CD4-positive, alpha-beta T cell treated with Interferon gamma for 1 hour (primary cell): ENCODE results near the gene SRGAP2B.
"Not testable (repeated sequence)": the region's sequence is repeated elsewhere in the genome, so short reads cannot be mapped to it uniquely, and the experiment has no call there.

Source experiments
- DNase-seq: peaks from one replicate; pipeline ENCODE4 v3.0.0-alpha.2; 2020

The SRGAP2B gene

GRCh38 chr1:145082483-145083255 is 12.5 kb downstream of the SRGAP2B start:
- DNase-seq, result not testable (repeated sequence)

- not testable (repeated sequence) for DNase-seq
These were observed 14.9 kb downstream of the SRGAP2B start for GRCh38 chr1:145080193-145080592.

- peak; percentile 5 for DNase-seq
These were observed 15.4 kb downstream of the SRGAP2B start for GRCh38 chr1:145079737-145080136.

- DNase-seq, result not testable (repeated sequence)
These were observed 16.2 kb downstream of the SRGAP2B start for GRCh38 chr1:145078787-145079370.

GRCh38 chr1:145077872-145078786 is 17.0 kb downstream of the SRGAP2B start:
- DNase-seq, result not testable (repeated sequence)

GRCh38 chr1:145076877-145077276 is 18.3 kb downstream of the SRGAP2B start:
- DNase-seq, result not testable (repeated sequence)

GRCh38 chr1:145074021-145074559 is 21.0 kb downstream of the SRGAP2B start:
- not testable (repeated sequence) for DNase-seq

GRCh38 chr1:145071569-145071968 is 23.6 kb downstream of the SRGAP2B start:
- not testable (repeated sequence) for DNase-seq

- not testable (repeated sequence) for DNase-seq
These were observed 28.6 kb downstream of the SRGAP2B start for GRCh38 chr1:145066486-145066885.

GRCh38 chr1:145065194-145065826 is 29.8 kb downstream of the SRGAP2B start:
- DNase-seq, result not testable (repeated sequence)

- DNase-seq, result not testable (repeated sequence)
These were observed 31.0 kb downstream of the SRGAP2B start for GRCh38 chr1:145063941-145064648.

- not testable (repeated sequence) for DNase-seq
These were observed 31.8 kb downstream of the SRGAP2B start for GRCh38 chr1:145063285-145063684.

GRCh38 chr1:145058184-145058583 is 36.9 kb downstream of the SRGAP2B start:
- peak; percentile 1 for DNase-seq

GRCh38 chr1:145055217-145055760 is 39.8 kb downstream of the SRGAP2B start:
- not testable (repeated sequence) for DNase-seq

GRCh38 chr1:145053428-145053827 is 41.7 kb downstream of the SRGAP2B start:
- not testable (repeated sequence) for DNase-seq

- not testable (repeated sequence) for DNase-seq
These were observed 42.9 kb downstream of the SRGAP2B start for GRCh38 chr1:145052019-145052776.

GRCh38 chr1:145048181-145048856 is 46.8 kb downstream of the SRGAP2B start:
- DNase-seq, result not testable (repeated sequence)

GRCh38 chr1:145047553-145047952 is 47.6 kb downstream of the SRGAP2B start:
- not testable (repeated sequence) for DNase-seq

GRCh38 chr1:145045571-145046273 is 49.4 kb downstream of the SRGAP2B start:
- DNase-seq, result not testable (repeated sequence)
